K562 (cell line): ENCODE measurements around the gene LLCFC1. TPM values are rescaled to one million over a fixed set of nuclear protein-coding genes. Genes with fewer than 3 reads are reported as not detected.

Experiments
- ATAC-seq: fragments of 200-7000 bp; cut with Tn5 transposase; 3 replicates; pipeline ENCODE4 v1.9.1; 2020; ENCODE audit warnings: moderate library complexity
- BruUV-seq: library from RNA; stranded (reverse); fragments of 400-500 nt; replicated peaks from 2 replicates; lab custom pipeline; 2021; lab: Mats Ljungman, UMichigan
- CTCF ChIA-PET: fragments of 300-600 bp; formaldehyde crosslinking; extraction: SDS; loops from one replicate; lab custom pipeline; 2021; ENCODE audit warnings: low intra/inter-chr PET ratio; lab: Yijun Ruan, JAX
- POLR2A ChIA-PET: fragments of 300-600, 350-650 bp; sonication (Branson Sonifier 250); formaldehyde crosslinking; extraction: SDS; loops from one replicate; lab custom pipeline; 2021; ENCODE audit warnings: antibody characterized with exemption, inconsistent platforms; lab: Yijun Ruan, JAX
- DNase-seq, 4 experiments: peaks; one replicate each; pipeline versions ENCODE4 v3.0.0 to v3.0.0-alpha.2; 2011 to 2018; ENCODE audit warnings: low spot score in 3 of 4, mixed read lengths in 3 of 4; ENCODE audit errors: extremely low read depth in 1 of 4
- FAIRE-seq: peaks from 2 replicates; lab custom pipeline; 2011; peaks lifted over from hg19 to GRCh38; lab: Jason Lieb, UNC
- H2AFZ ChIP-seq: 2 replicates; pipeline ENCODE4 v1.6.0; 2011; ENCODE audit warnings: low read depth, low read length, control low read depth, inconsistent platforms
- H3K27ac ChIP-seq: fragments of 200-600 bp; 3 replicates; pipeline ENCODE4 v1.8.0; 2011; ENCODE audit warnings: low read depth, mild to moderate bottlenecking, control low read depth, inconsistent platforms, low read length, moderate library complexity, mixed read lengths; ENCODE audit errors: extremely low read depth
- H3K27me3 ChIP-seq, 2 experiments: fragments of 300-600 bp in 1 of 2; 2 replicates in 1 of 2; 3 replicates in 1 of 2; pipeline versions ENCODE4 v1.6.0 to v1.8.0; 2011; ENCODE audit warnings: inconsistent platforms in 2 of 2, low read length in 2 of 2, mild to moderate bottlenecking in 1 of 2, mixed read lengths in 1 of 2, moderate library complexity in 1 of 2; ENCODE audit not compliant: control insufficient read depth in 2 of 2, insufficient read depth in 2 of 2
- H3K36me3 ChIP-seq: fragments of 300-600 bp; 3 replicates; pipeline ENCODE4 v1.8.0; 2011; ENCODE audit warnings: mild to moderate bottlenecking, low read length, inconsistent platforms; ENCODE audit not compliant: control insufficient read depth, insufficient read depth
- H3K4me1 ChIP-seq, 2 experiments: fragments of 200-600 bp in 1 of 2; replicated peaks in 1 of 2; 2 replicates in 1 of 2; 3 replicates in 1 of 2; pipeline versions ENCODE4 v1.5.1 to v1.8.0; 2011; ENCODE audit warnings: inconsistent platforms in 2 of 2, low read length in 2 of 2, mild to moderate bottlenecking in 1 of 2, mixed read lengths in 1 of 2, moderate library complexity in 1 of 2; ENCODE audit not compliant: control insufficient read depth in 2 of 2, insufficient read depth in 2 of 2
- H3K4me2 ChIP-seq: 2 replicates; pipeline ENCODE4 v1.6.1; 2011; ENCODE audit warnings: low read length, control low read depth, inconsistent platforms, mixed read lengths; ENCODE audit not compliant: insufficient read depth
- H3K4me3 ChIP-seq: fragments of 200-600 bp; sonication (generic), shearing (Covaris generic); 2 replicates; pipeline ENCODE4 v1.5.1; 2016; ENCODE audit warnings: control low read depth, inconsistent platforms
- H3K79me2 ChIP-seq: fragments of 200-600 bp; 3 replicates; pipeline ENCODE4 v1.8.0; 2011; ENCODE audit warnings: low read length, inconsistent platforms; ENCODE audit not compliant: control insufficient read depth, insufficient read depth
- H3K9ac ChIP-seq, 2 experiments: 2 replicates each; pipeline versions ENCODE4 v1.6.0 to v1.6.1; 2011; ENCODE audit warnings: low read depth in 2 of 2, low read length in 2 of 2, control low read depth in 1 of 2, inconsistent platforms in 1 of 2, mild to moderate bottlenecking in 1 of 2, mixed read lengths in 1 of 2; ENCODE audit not compliant: insufficient read depth in 1 of 2
- H3K9me1 ChIP-seq: one replicate; pipeline ENCODE4 v1.6.0; 2011; ENCODE audit warnings: inconsistent platforms, mild to moderate bottlenecking, low read length, moderate library complexity; ENCODE audit not compliant: control insufficient read depth, insufficient read depth
- H3K9me3 ChIP-seq: replicated peaks from 2 replicates; pipeline ENCODE4 v1.5.1; 2011; ENCODE audit warnings: low read depth, low read length, inconsistent platforms; ENCODE audit not compliant: control insufficient read depth, insufficient read depth
- H4K20me1 ChIP-seq: replicated peaks from 2 replicates; pipeline ENCODE4 v1.6.1; 2011; ENCODE audit warnings: low read length, inconsistent platforms, mixed read lengths; ENCODE audit not compliant: control insufficient read depth, insufficient read depth
- SRSF3 ChIP-seq: fragments of 200-400 bp; formaldehyde crosslinking; IDR thresholded peaks from 2 replicates; pipeline ENCODE4 v1.6.1; 2016; ENCODE audit warnings: mild to moderate bottlenecking, low read length, moderate library complexity; ENCODE audit not compliant: insufficient read depth
- ZNF217 ChIP-seq: sonication (generic); formaldehyde crosslinking; IDR thresholded peaks from 2 replicates; pipeline ENCODE4 v1.8.0; 2022; ENCODE audit warnings: mild to moderate bottlenecking, missing genetic modification reagents
- ZNF311 ChIP-seq: fragments of 250-450 bp; sonication (Bioruptor Pico); IDR thresholded peaks from 2 replicates; pipeline ENCODE4 v1.4.0; 2020; ENCODE audit warnings: mild to moderate bottlenecking, moderate library complexity
- WGBS: fragments of 100-300 bp; shearing (Covaris generic); methylation state at CpG from one replicate; pipeline ENCODE4 v1.1.6; 2016; ENCODE audit warnings: low coverage, mixed read lengths; ENCODE audit not compliant: insufficient coverage; ENCODE audit errors: missing lambda C conversion rate; 5-methylcytosine and 5-hydroxymethylcytosine counted together
- in situ Hi-C: fragments of 300-500 bp; cut with MboI; formaldehyde crosslinking; loops from 4 replicates; pipeline ENCODE4 v1.15.0; 2018; ENCODE audit warnings: inconsistent platforms, mixed read lengths
- intact Hi-C: fragments of 100-400 bp; cut with micrococcal nuclease; formaldehyde crosslinking; loops from 2 replicates; pipeline ENCODE4 v1.14.2; 2022
- polyA plus RNA-seq, 8 experiments: library from polyadenylated mRNA; depleted of rRNA in 4 of 8; stranded (reverse) in 5 of 8; unstranded in 3 of 8; fragments of >200 nt; fragmentation: Nextera tagmentation in 2 of 8; fragmentation: Illumina TruSeq in 1 of 8; extraction: Ambion mirVana in 2 of 8; extraction: Trizol in 1 of 8; gene quantifications; 2 replicates each; pipeline versions ENCODE4 v1.2.1 to v1.2.3, GENCODE V29; 2011 to 2014; ENCODE audit warnings: inconsistent platforms in 1 of 8, missing spikeins in 1 of 8
- total RNA-seq, 7 experiments: library from RNA; depleted of rRNA in 6 of 7; stranded (reverse); fragments of >200 nt in 6 of 7; fragmentation: Illumina TruSeq in 2 of 7; extraction: Trizol in 2 of 7; gene quantifications; 2 replicates each; pipeline versions ENCODE4 v1.2.1 to v1.2.3, GENCODE V29; 2011 to 2021; ENCODE audit warnings: low replicate concordance in 1 of 7
- TF ChIP-seq, protein P1 (sequence below): sonication (generic); formaldehyde crosslinking; IDR thresholded peaks from 2 replicates; pipeline ENCODE4 v1.9.0; 2022; ENCODE audit warnings: mild to moderate bottlenecking, missing genetic modification reagents

The LLCFC1 gene
- total and polyA plus RNA-seq, 9 of the 15 experiments (the other 6 are each of a cell fraction or from before 2014, with no cell fraction given): not detected

DNA sequence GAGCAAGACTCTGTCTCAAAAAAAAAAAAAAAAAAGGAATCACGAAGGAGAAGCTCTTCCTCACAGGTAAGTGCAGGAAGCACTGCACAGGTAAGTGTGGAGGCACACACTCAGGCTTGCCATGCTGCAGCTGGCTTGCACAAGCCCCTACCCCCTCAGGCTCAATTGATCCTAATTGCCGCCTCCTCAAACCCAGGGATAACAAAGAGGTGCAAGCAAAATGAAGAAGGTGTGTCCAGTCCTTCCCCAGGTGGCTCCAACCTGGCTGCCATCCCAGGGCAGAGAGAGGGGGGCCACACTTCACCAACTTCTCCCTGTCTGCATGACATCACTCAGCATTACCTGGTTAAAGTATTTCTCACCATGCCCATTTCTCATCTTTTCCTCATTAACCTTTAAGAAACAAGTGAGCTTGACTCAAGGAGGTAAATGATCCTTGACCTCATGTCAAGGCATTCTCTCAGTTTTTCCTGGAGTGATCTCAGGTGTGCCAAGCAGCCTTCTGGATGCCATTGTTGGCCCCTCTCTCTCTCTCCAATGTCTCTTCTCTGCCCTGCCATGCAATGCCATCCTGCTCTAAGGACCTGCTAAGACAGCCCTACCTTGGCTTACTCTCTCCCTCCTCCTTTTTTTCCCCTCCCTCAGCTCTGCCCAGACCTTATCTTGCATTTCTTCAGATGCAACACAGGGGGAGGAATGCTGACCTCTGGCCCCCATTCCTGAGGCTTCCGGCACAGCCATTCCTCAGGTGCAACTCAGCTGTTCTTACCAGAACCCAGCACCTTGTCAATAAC lies 40.7 kb upstream of the LLCFC1 start:
- no peak overlapping the region for H3K4me2 ChIP-seq
- no peak overlapping the region for H3K9ac ChIP-seq
- in situ Hi-C loops (no loop called here), intact Hi-C loops (no loop called here)
- TF ChIP-seq SRSF3: no peak
- TF ChIP-seq, protein P1, sequence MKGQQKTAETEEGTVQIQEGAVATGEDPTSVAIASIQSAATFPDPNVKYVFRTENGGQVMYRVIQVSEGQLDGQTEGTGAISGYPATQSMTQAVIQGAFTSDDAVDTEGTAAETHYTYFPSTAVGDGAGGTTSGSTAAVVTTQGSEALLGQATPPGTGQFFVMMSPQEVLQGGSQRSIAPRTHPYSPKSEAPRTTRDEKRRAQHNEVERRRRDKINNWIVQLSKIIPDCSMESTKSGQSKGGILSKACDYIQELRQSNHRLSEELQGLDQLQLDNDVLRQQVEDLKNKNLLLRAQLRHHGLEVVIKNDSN (CRISPR knock-in tag): 0 out of 2 replicates have a peak, but pooled peaks have one; percentile 6
- H3K4me1 ChIP-seq: no peaks in the 10 kb centered on the region
- ATAC-seq (no peak), FAIRE-seq (no peak), DNase-seq (no peak)
- H3K27ac ChIP-seq: no peak overlapping the region
- peaks cover 7% of the 10 kb centered on the region; the same call in 1 of the 2 replicates for H4K20me1 ChIP-seq
- no TSS peak for BruUV-seq
- WGBS: 2% methylated on average over 3 of the region's 3 CpGs
- ChIA-PET POLR2A (interaction anchor here (0.7 to 1.3 kb wide), 3 partner anchors 16 to 56 kb away, joined by 3 read pairs; no protein-coding TSS in a partner anchor), CTCF (no interaction called here)
- H2AFZ ChIP-seq: no peak overlapping the region
- no peaks in the 10 kb centered on the region for H3K36me3 ChIP-seq
- H3K9me3 ChIP-seq: no peaks in the 10 kb centered on the region
- no peaks in the 10 kb centered on the region for H3K79me2 ChIP-seq
- peaks cover 2% of the 10 kb centered on the region for H3K9me1 ChIP-seq
- H3K27me3 ChIP-seq: peaks cover 15 to 47% of the 10 kb centered on the region in 2 experiments
- no peak overlapping the region for H3K4me3 ChIP-seq

- no peaks in the 10 kb centered on the region for H3K79me2 ChIP-seq
- H3K9ac ChIP-seq: no peak overlapping the region
- FAIRE-seq: no peak
- CTCF ChIA-PET: no interaction called here
- no peaks in the 10 kb centered on the region for H3K36me3 ChIP-seq
- peaks cover 15 to 39% of the 10 kb centered on the region in 2 experiments for H3K27me3 ChIP-seq
- H3K9me1 ChIP-seq: no peaks in the 10 kb centered on the region
- H4K20me1 ChIP-seq: peaks cover 3% of the 10 kb centered on the region; the same call in 1 of the 2 replicates
- no TSS peak for BruUV-seq
- intact Hi-C loops: no loop called here
- 1% methylated on average over 3 of the region's 3 CpGs for WGBS
- H3K4me2 ChIP-seq: no peak overlapping the region
- TF ChIP-seq ZNF311 (CRISPR knock-in tag) (no peak), ZNF217 (CRISPR knock-in tag) (no peak)
- TF ChIP-seq, all 486 proteins: peak for 0
- no peak overlapping the region for H3K4me3 ChIP-seq
- H3K27ac ChIP-seq: no peak overlapping the region
- no peak overlapping the region for H2AFZ ChIP-seq
- in situ Hi-C loops: no loop called here
- 0 out of 2 replicates have a peak, but pooled peaks cover 3% of the 10 kb centered on the region for H3K9me3 ChIP-seq
- ATAC-seq (no peak), DNase-seq (no peak)
- H3K4me1 ChIP-seq: no peaks in the 10 kb centered on the region
- POLR2A ChIA-PET: no interaction called here
These were observed 39.6 kb upstream of the LLCFC1 start for GRCh38 chr7:142899661-142900060.
